Activated CD4-positive, CD25-positive, alpha-beta regulatory T cell treated with anti-CD3 and anti-CD28 coated beads, Interleukin-2, amount 50 U/mL, for 16 hours (primary cell): Measurements from ENCODE around the gene VDR.
"Not testable (repeated sequence)": the region's sequence is repeated elsewhere in the genome, so short reads cannot be mapped to it uniquely, and the experiment has no call there.

Experiments
- DNase-seq: peaks from one replicate; pipeline ENCODE4 v3.0.0-alpha.2; 2020; ENCODE audit warnings: low read depth, low spot score

VDR gene

GRCh38 chr12:47849261-47849660 lies 55.5 kb downstream of the VDR start:
- no peak for DNase-seq

GRCh38 chr12:47848853-47849252 lies 55.9 kb downstream of the VDR start:
- DNase-seq, result no peak

GRCh38 chr12:47846294-47846996 lies 58.3 kb downstream of the VDR start:
- DNase-seq, result no peak

- no peak for DNase-seq
Measured at GRCh38 chr12:47845081-47845480, 59.7 kb downstream of the VDR start.

GRCh38 chr12:47844264-47845019 lies 60.4 kb downstream of the VDR start:
- DNase-seq, result no peak

- DNase-seq, result no peak
Measured at GRCh38 chr12:47843226-47843980, 61.4 kb downstream of the VDR start.

- DNase-seq, result not testable (repeated sequence)
Measured at GRCh38 chr12:47842543-47842942, 62.3 kb downstream of the VDR start.

GRCh38 chr12:47841910-47842309 lies 62.9 kb downstream of the VDR start:
- DNase-seq, result no peak

GRCh38 chr12:47841501-47841900 lies 63.3 kb downstream of the VDR start:
- no peak for DNase-seq

GRCh38 chr12:47840571-47840970 lies 64.2 kb downstream of the VDR start:
- DNase-seq, result no peak

DNA sequence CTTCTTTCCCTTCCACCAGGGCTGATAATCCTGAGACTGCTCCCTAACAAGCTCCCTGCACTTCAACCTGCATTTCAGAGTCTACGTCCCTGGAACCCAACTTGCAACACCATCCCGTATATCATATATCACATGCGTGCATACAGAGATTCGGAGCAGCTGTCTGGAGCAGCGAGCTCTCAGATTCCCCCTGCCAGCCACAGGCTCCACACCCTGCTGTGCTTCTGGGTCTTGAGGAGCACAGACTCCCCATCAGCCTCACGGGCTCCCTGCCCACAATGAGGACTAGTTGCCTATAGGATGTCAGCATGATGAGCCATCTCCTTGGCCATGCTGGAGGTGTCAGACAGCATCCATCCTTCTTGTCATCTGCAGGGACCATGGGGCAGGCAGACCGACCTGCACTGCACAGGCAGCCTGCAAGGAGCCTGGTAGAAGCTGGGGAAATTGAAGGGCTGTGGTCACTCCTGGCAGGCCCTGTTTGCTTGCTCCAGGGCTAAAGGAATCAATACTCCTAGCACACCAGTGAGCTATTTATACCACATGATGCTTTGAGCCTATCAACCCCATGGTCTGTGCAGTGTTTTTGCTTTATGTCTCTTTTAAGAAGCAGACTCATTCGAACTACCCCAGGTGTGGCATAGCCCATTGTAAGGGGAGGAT lies 65.4 kb downstream of the VDR start:
- DNase-seq, result no peak

DNA sequence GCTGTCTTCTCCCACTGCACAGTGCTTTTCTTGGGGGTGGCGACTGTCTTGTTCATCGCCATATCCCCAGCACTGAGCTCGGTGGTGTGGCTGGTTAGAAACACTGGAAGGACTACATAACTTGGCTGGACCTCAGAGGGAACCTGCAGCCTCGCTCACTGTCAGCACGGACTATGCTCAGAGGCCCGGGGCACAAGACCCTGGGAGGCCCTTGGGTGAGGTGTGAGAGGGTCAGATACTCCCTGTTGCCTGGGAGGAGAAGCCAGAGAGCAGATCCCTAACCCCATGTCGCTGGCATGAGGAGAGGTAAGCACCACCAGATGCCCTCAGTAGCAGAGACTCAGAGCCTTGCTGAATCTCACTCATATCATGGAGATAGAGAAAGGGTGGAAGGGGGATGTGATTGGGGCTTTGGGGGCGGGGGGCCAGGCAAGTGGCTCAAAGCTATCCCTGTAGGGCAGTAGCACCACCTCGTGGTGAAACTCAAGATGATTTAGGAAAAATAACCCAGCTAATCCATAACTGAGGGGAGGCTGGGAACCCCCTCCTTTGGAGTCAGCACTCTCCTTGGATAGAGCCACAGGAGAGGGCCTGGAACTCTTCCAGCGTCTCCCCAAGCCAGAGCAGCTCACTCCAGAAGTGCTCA lies 66.4 kb downstream of the VDR start:
- no peak for DNase-seq

DNA sequence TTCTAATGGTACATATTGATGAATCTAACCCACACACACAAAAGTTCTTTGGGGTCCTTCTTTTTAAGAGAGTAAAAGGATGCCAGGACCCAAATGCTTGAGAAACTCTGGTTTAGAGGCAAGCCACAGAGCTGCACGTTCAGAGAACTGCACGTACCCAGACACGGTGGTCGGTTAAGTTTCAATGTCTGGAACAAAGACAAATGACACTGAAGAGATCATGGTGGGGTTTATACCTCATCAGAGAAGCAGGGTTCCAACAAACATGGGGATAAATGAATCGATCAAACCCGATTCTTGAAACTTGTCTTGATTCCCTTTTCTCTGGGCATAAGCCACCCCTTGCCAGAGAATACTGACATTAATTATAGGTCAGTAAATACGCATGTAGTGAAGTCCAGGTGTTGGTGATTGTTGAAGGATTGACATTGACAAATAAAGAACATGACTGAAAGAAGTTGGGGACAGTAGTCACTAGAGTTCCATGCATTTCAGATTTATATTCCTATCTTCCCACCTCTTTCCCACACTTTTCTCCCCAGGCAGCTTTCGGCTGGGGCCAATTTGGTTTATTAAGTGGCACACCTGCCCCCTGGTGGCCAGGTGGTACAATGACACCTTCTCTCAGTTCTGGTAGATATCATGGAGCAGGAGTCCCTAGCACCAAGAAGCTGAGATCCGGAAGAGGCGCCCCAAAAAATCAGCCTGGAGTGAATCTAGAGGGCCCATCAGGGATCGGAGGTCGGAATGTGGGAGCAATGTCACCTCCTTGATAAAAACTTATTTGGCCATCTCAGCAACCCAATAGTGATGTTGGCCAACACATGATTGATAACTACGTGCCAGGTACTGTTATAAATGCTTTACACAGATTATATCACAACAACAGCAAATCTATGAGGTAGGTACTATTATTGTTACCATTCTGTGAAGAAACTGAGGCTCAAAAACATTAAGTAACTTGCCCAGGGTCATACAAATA lies 67.3 kb downstream of the VDR start:
- no peak for DNase-seq

DNA sequence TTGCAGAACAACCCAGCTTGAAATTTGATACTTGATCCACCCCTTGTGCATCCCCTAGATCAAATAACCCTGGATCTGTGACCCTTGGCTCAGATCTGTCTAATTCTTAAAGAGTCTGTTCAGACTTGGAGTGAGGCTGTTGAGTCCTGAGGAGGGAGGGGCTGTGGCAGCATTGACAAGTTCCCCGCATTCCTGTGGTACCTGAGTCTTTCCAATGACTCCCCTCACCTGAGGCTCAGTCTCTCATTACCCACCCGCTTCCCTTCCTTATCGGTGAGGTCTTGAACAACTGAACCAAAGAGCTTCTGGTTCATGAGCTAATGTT lies 69.0 kb downstream of the VDR start:
- no peak for DNase-seq

DNA sequence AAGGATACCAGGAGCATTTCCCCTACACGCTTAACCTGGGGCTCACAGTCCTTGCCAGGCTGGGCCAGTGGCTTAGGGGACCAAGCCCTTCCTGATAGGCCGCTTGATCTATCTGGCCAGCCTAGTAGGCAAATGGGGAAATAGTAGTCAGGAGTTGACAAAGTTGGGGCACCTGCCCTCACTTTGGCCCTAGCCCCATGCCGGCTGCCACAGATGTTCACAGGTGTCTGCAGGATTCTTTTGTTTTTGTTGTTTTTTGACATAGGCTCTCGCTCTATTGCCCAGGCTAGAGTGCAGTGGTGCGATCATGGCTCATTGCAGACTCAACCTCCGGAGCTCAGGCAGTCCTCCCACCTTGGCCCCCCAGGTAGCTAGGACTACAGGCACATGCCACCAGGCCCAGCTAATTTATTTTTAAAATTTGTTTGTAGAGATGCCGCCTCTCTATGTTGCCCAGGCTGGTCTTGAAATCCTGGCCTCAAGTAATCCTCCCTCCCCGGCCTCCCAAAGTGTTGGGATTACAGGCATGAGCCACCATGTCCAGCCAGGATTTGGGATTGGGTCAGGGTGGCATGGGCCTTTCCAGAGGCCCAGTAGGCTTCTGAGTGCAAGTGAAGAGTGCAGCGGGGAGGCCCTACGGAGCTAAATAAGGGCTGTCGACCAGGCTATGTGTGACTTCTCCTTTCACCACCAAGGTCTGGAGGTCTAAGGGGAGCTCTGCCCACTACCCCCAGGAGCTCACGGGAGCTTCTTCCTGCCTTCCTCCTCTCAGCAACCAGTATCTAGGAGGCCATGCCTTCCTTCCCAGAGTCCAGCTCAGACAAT lies 69.6 kb downstream of the VDR start:
- no peak for DNase-seq

DNA sequence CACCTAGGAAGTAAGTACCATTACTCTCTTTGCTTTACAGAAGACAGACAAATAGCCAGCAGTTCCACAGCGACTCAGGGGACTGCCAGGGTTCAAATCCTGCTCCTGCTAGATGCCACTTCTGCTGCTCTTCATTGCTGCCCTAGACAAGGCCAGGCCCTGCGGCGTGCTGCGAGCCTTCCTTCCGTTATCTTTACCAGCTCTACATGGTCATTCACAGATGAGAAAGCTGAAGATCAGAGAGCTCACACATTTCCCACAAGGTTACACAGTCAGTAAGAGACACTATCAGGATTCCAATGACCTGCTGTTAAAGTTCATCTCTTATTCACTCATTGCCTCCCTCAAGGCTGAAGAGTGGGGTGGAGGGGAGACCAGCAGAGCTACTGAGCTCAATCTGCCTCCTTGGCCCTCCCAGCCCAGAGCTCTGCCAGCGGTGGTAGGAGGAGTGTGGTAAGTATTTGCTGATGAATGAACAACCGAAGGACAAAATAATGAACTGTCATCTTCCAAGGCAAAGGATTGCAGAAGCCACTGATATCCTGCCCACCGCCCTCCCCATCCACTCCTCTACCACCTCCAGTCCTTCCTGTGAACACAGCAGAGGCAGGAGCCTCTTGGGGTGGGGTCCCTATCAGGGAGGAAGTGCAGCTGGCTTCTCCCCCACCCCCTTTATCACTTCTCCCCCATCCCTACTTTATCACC lies 70.4 kb downstream of the VDR start:
- DNase-seq, result no peak

DNA sequence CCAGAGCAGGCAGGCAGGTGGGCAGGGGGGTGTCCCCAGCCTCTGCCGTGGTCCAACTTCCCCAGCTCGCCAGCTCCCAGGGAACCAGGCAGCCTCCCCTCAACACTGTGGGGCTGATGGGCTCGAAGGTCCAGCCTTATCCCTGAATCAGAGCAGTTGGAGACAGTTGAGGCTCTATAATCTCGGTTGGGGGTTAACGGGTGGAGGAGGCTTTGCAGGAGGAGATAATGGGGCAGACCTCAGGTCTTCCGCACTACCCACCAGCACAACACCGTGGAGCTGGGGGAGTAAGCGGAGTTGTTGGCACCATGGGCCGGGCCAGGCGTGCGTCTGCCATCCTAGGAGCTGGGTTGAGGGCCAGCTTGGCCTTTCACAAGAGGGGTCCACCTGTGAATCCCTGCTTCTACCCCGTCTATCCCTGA lies 71.2 kb downstream of the VDR start:
- no peak for DNase-seq

DNA sequence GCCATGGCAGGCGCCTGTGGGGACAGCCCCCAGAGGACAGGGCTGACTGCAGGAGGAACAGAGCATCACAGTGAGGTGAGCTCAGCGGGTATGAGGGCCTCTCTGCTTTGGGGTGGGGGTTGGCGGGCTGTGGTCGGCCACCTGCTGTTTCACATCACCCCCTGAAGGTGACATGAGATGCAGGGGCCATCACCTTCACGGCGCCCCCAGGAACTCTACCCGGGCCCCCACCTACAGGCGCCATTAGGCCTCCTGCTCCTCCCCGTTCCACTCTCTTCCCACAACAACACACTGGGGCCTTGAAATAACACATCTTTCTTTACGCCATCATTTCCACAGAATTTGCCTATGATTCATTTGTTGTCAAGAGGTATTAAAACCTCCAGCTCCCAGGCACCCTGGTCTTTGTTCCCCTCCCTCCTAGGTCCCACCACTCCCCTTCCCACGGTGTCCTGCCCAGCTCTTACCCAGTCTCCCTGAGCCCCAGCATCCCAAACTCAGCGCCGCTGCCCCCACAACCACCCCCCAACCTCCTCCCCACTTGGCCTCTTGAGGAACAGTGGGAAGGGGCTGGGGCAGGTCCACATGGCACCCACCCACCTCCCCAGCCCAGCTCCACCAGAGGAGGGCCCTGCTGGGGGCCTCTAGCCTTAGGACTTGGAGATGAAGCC lies 72.4 kb downstream of the VDR start:
- no peak for DNase-seq
